Lung (tissue), 12 donors: Measurements from ENCODE around the gene PRDM16. TPM values are rescaled to one million over a fixed set of nuclear protein-coding genes. Genes with fewer than 3 reads are reported as not detected.

ENCODE experiments used
- ATAC-seq: fragments of 200-7000 bp; cut with Tn5 transposase; one replicate; pipeline ENCODE4 v1.9.1; 2020; ENCODE audit warnings: moderate number of reproducible peaks; ENCODE audit not compliant: insufficient read depth, low FRiP score
- DNase-seq, 3 donors: peaks; one replicate each; pipeline ENCODE4 v3.0.0-alpha.2; 2013 to 2017
- H3K27ac ChIP-seq, 2 donors: one replicate each; pipeline ENCODE4 v1.5.1; 2013; ENCODE audit warnings: mild to moderate bottlenecking in 2 of 2, moderate library complexity in 2 of 2, control low read depth in 1 of 2, inconsistent platforms in 1 of 2, low read depth in 1 of 2, low read length in 1 of 2
- H3K27me3 ChIP-seq, 3 donors: one replicate each; pipeline ENCODE4 v1.5.1; 2013; ENCODE audit warnings: low read length in 2 of 3; ENCODE audit not compliant: control insufficient read depth in 3 of 3, insufficient read depth in 3 of 3
- H3K36me3 ChIP-seq, 4 donors: one replicate each; pipeline ENCODE4 v1.5.1; 2013; ENCODE audit warnings: low read length in 4 of 4, mild to moderate bottlenecking in 1 of 4, moderate library complexity in 1 of 4; ENCODE audit not compliant: control insufficient read depth in 4 of 4, insufficient read depth in 4 of 4
- H3K4me1 ChIP-seq, 5 donors: one replicate each; pipeline ENCODE4 v1.5.1; 2013; ENCODE audit warnings: low read length in 5 of 5, mild to moderate bottlenecking in 2 of 5, moderate library complexity in 1 of 5; ENCODE audit not compliant: control insufficient read depth in 5 of 5, insufficient read depth in 5 of 5
- H3K4me3 ChIP-seq: one replicate; pipeline ENCODE4 v1.5.1; 2013; ENCODE audit warnings: mild to moderate bottlenecking, control low read depth, moderate library complexity
- H3K9ac ChIP-seq, 2 donors: one replicate each; pipeline ENCODE4 v1.5.1; 2013; ENCODE audit warnings: low read length in 2 of 2, control low read depth in 1 of 2; ENCODE audit not compliant: insufficient read depth in 1 of 2
- H3K9me3 ChIP-seq, 4 donors: one replicate each; pipeline ENCODE4 v1.5.1; 2013; ENCODE audit warnings: low read length in 3 of 4, mild to moderate bottlenecking in 1 of 4, moderate library complexity in 1 of 4; ENCODE audit not compliant: control insufficient read depth in 4 of 4, insufficient read depth in 3 of 4
- CTCF ChIP-seq: IDR thresholded peaks from 2 replicates; pipeline ENCODE4 v1.5.1; 2012; ENCODE audit warnings: mild to moderate bottlenecking; ENCODE audit errors: control extremely low read depth, extremely low read depth
- WGBS, 2 donors: extraction: QIAGEN DNeasy Blood & Tissue Kit; methylation state at CpG; one replicate each; pipeline ENCODE4 v1.1.7; 2013; 5-methylcytosine and 5-hydroxymethylcytosine counted together
- polyA plus RNA-seq, 2 donors: library from polyadenylated mRNA; stranded (reverse); fragments of 200-250 nt; gene quantifications; one replicate each; pipeline ENCODE4 v1.2.1, GENCODE V29; 2013
- total RNA-seq, 2 donors: library from RNA; depleted of rRNA in 1 of 2; stranded (reverse); fragments of >200 nt in 1 of 2; gene quantifications; one replicate each; pipeline ENCODE4 v1.2.1, GENCODE V29; 2014 to 2021
- donor health status: control.
- donor health status: control.
- donor health status: Bipolar disorder and iron deficiency.
- donor health status: healthy.
- donor health status: DM: yes; HTN: yes; CAD: no.

Gene PRDM16
- total and polyA plus RNA-seq, 4 donors: 2.4 to 36.5 (median 13.1) TPM

DNA sequence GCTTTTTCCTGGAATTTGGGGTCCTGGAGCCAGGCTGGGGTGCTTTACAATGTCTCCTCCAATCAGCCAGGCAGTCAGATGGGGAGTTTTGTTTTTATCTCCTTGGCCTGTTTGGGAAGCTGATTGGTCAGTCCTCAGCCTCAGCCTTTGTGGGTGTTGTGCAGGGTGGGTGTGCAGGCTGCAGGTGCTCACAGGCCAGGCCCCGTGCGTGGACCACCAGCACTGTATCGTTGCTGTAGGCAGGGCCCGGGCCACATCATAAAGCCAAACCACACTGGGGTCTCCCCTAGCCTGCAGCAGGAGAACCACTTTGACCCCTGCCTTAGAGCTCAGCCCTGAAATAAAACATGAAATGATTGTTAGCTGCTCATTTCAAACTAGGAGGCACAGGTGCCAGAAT lies 8.6 kb downstream of the PRDM16 start:
- WGBS, 2 donors: 85 to 89% methylated on average over 4 of the region's 4 CpGs
- Histone ChIP-seq H3K4me1 (peaks cover 0 to 35% (median 7%) of the 10 kb centered on the region in 5 donors), H3K9ac (no peak overlapping the region), H3K9me3 (peaks cover 0 to 2% (median 0%) of the 10 kb centered on the region in 4 donors), H3K27ac (no peak overlapping the region), H3K36me3 (no peaks in the 10 kb centered on the region), H3K27me3 (peaks cover 0 to 38% (median 38%) of the 10 kb centered on the region in 3 donors), H3K4me3 (no peak overlapping the region)
- no peak for ATAC-seq
- DNase-seq: no peak
- no peak for TF ChIP-seq CTCF

DNA sequence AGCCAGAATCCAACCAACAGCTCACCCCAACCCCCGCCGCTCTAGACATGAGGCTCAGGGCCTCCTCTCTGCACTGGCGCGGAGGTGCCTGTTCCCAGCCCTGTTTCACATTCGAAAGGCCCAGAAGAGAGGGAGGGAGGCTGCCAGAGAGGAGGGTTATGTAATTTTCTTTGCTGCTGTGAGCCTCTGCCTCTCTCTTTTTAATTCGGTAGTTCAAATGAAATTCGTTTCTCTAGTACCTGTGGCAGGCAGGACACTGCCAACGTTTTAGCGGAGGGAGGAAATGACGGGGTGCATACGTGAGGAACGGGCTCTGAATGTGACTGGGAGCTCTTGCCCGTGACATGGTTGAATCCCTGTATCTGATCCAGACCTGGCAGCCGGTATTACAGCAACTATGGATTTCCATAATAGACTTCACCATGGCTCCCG lies 9.4 kb downstream of the PRDM16 start:
- no peak for TF ChIP-seq CTCF
- H3K27me3 ChIP-seq: peaks cover 0 to 35% (median 32%) of the 10 kb centered on the region in 3 donors
- peak overlapping the region in 1 of 2 donors; percentile 65 for H3K27ac ChIP-seq
- H3K36me3 ChIP-seq: no peaks in the 10 kb centered on the region
- H3K4me3 ChIP-seq: no peak overlapping the region
- H3K4me1 ChIP-seq: peaks cover 0 to 35% (median 7%) of the 10 kb centered on the region in 5 donors
- no peak overlapping the region for H3K9ac ChIP-seq
- DNase-seq (peak in 2 of 3 donors; percentile 19), ATAC-seq (no peak)
- WGBS, 2 donors: 42 to 45% methylated on average over 15 of the region's 15 CpGs
- peaks cover 0 to 2% (median 0%) of the 10 kb centered on the region in 4 donors for H3K9me3 ChIP-seq

GRCh38 chr1:3078871-3079270 lies 9.9 kb downstream of the PRDM16 start:
- H3K9me3 ChIP-seq: peaks cover 0 to 2% (median 0%) of the 10 kb centered on the region in 4 donors
- H3K9ac ChIP-seq: no peak overlapping the region
- DNase-seq: no peak
- no peak for TF ChIP-seq CTCF
- ATAC-seq: no peak
- H3K4me1 ChIP-seq: peaks cover 0 to 37% (median 5%) of the 10 kb centered on the region in 5 donors
- no peaks in the 10 kb centered on the region for H3K36me3 ChIP-seq
- no peak overlapping the region for H3K4me3 ChIP-seq
- WGBS, 2 donors: 46 to 65% methylated on average over 24 of the region's 24 CpGs
- peaks cover 0 to 35% (median 32%) of the 10 kb centered on the region in 3 donors for H3K27me3 ChIP-seq
- peak overlapping the region in 1 of 2 donors; percentile 15 for H3K27ac ChIP-seq
